ENCODE data around the gene NOSIP.

- TF ChIP-seq, protein P1, sequence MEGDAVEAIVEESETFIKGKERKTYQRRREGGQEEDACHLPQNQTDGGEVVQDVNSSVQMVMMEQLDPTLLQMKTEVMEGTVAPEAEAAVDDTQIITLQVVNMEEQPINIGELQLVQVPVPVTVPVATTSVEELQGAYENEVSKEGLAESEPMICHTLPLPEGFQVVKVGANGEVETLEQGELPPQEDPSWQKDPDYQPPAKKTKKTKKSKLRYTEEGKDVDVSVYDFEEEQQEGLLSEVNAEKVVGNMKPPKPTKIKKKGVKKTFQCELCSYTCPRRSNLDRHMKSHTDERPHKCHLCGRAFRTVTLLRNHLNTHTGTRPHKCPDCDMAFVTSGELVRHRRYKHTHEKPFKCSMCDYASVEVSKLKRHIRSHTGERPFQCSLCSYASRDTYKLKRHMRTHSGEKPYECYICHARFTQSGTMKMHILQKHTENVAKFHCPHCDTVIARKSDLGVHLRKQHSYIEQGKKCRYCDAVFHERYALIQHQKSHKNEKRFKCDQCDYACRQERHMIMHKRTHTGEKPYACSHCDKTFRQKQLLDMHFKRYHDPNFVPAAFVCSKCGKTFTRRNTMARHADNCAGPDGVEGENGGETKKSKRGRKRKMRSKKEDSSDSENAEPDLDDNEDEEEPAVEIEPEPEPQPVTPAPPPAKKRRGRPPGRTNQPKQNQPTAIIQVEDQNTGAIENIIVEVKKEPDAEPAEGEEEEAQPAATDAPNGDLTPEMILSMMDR (IDR thresholded peaks at IDR 0.05): no peak
- no peak for TF ChIP-seq POLR2A (IDR thresholded peaks at IDR 0.05)
Observed at GRCh38 chr19:49551531-49551930, 28.8 kb downstream of the NOSIP start.
